GM12878 (cell line): ENCODE data around the gene NRBF2. TPM values are rescaled to one million over a fixed set of nuclear protein-coding genes. Genes with fewer than 3 reads are reported as not detected.
A peak's percentile ranks its signal among the peaks of the same experiment; 100 is the strongest.

Source experiments
- CHD2 ChIP-seq: IDR thresholded peaks from 2 replicates; pipeline ENCODE4 v1.6.1; 2011; ENCODE audit warnings: low read depth, low read length, improper control_type of control experiment, borderline replicate concordance
- DPF2 ChIP-seq: fragments of 450-650 bp; IDR thresholded peaks from 2 replicates; pipeline ENCODE4 v1.6.1; 2017; ENCODE audit warnings: mild to moderate bottlenecking
- ETV6 ChIP-seq, 2 experiments: fragments of 450-650 bp in 1 of 2; IDR thresholded peaks in 1 of 2; conservative IDR thresholded peaks in 1 of 2; 2 replicates each; pipeline ENCODE4 v1.6.1; 2014; ENCODE audit warnings: antibody characterized with exemption in 1 of 2, borderline replicate concordance in 1 of 2, low read depth in 1 of 2, mild to moderate bottlenecking in 1 of 2, moderate library complexity in 1 of 2
- EZH2 ChIP-seq: IDR thresholded peaks from 2 replicates; pipeline ENCODE4 v1.6.1; 2012; ENCODE audit warnings: low read depth, mild to moderate bottlenecking, control low read depth, inconsistent platforms, low read length, borderline replicate concordance; ENCODE audit not compliant: control insufficient read depth
- FOS ChIP-seq: IDR thresholded peaks from 3 replicates; pipeline ENCODE4 v1.6.1; 2011; ENCODE audit warnings: borderline replicate concordance; ENCODE audit not compliant: insufficient read length; ENCODE audit errors: extremely low read depth
- GATAD2B ChIP-seq: fragments of 450-650 bp; conservative IDR thresholded peaks from 2 replicates; pipeline ENCODE4 v1.6.1; 2017; ENCODE audit warnings: low read depth, mild to moderate bottlenecking, moderate library complexity
- HCFC1 ChIP-seq: fragments of 150-350 bp; IDR thresholded peaks from 2 replicates; pipeline ENCODE4 v1.6.1; 2014; ENCODE audit warnings: low read length
- IRF5 ChIP-seq: fragments of 450-650 bp; IDR thresholded peaks from 2 replicates; pipeline ENCODE4 v1.6.1; 2017; ENCODE audit warnings: borderline replicate concordance
- JUND ChIP-seq: IDR thresholded peaks from 2 replicates; pipeline ENCODE4 v1.6.1; 2012; ENCODE audit warnings: low read depth, mild to moderate bottlenecking, low read length, improper control_type of control experiment, moderate library complexity
- KDM1A ChIP-seq: fragments of 200-600 bp; sonication (generic); IDR thresholded peaks from 2 replicates; pipeline ENCODE4 v1.6.1; 2016; ENCODE audit warnings: borderline replicate concordance
- NR2F1 ChIP-seq: fragments of 450-650 bp; conservative IDR thresholded peaks from 2 replicates; pipeline ENCODE4 v1.6.1; 2017; ENCODE audit warnings: mild to moderate bottlenecking
- POLR2AphosphoS2 ChIP-seq: IDR thresholded peaks from 2 replicates; pipeline ENCODE4 v1.6.1; 2011; ENCODE audit warnings: low read depth, mild to moderate bottlenecking, low read length, improper control_type of control experiment, moderate library complexity
- POLR2AphosphoS5 ChIP-seq: IDR thresholded peaks from 2 replicates; pipeline ENCODE4 v1.6.1; 2011; ENCODE audit warnings: mild to moderate bottlenecking, low read length, inconsistent platforms
- REST ChIP-seq: IDR thresholded peaks from 2 replicates; pipeline ENCODE4 v1.6.1; 2012; ENCODE audit warnings: mild to moderate bottlenecking, low read depth, low read length
- SIN3A ChIP-seq: IDR thresholded peaks from 2 replicates; pipeline ENCODE4 v1.6.1; 2012; ENCODE audit warnings: low read depth, low read length, improper control_type of control experiment
- SUPT20H ChIP-seq: IDR thresholded peaks from 2 replicates; pipeline ENCODE4 v1.6.1; 2011; ENCODE audit warnings: low read depth, mild to moderate bottlenecking, low read length, moderate library complexity, borderline replicate concordance; ENCODE audit not compliant: control insufficient read depth
- USF1 ChIP-seq: IDR thresholded peaks from 2 replicates; pipeline ENCODE4 v1.6.1; 2011; ENCODE audit warnings: borderline replicate concordance, low read depth, mild to moderate bottlenecking, moderate library complexity, mixed read lengths, low read length; ENCODE audit not compliant: insufficient read depth; ENCODE audit errors: extremely low read length
- ZNF207 ChIP-seq: fragments of 450-650 bp; IDR thresholded peaks from 2 replicates; pipeline ENCODE4 v1.6.1; 2014; ENCODE audit warnings: antibody characterized with exemption, mild to moderate bottlenecking, borderline replicate concordance
- polyA plus RNA-seq, 11 experiments: library from polyadenylated mRNA; depleted of rRNA in 4 of 11; unstranded in 6 of 11; stranded (reverse) in 5 of 11; fragments of >200 nt; fragmentation: Nextera tagmentation in 4 of 11; fragmentation: Illumina TruSeq in 1 of 11; extraction: Ambion mirVana in 4 of 11; extraction: Trizol in 1 of 11; gene quantifications; 1 replicate in 1 of 11; 2 replicates in 10 of 11; pipeline versions ENCODE4 v1.2.1 to v1.2.3, GENCODE V29; 2011 to 2016; ENCODE audit warnings: inconsistent platforms in 2 of 11, missing spikeins in 2 of 11, low read depth in 1 of 11
- total RNA-seq, 4 experiments: library from RNA; depleted of rRNA in 3 of 4; stranded (reverse); fragments of >200 nt in 3 of 4; fragmentation: Illumina TruSeq in 1 of 4; extraction: Trizol in 1 of 4; gene quantifications; 2 replicates each; pipeline versions ENCODE4 v1.2.1 to v1.2.3, GENCODE V29; 2013 to 2021

NRBF2 gene
- total and polyA plus RNA-seq, 10 of the 15 experiments (the other 5 are each of a cell fraction or from before 2014, with no cell fraction given) = 17.8 to 39.8 (median 27.7) TPM

- no peak for TF ChIP-seq EZH2
- no peak for TF ChIP-seq KDM1A
- TF ChIP-seq USF1 = peak; percentile 87
- peak; percentile 68 for TF ChIP-seq IRF5
- TF ChIP-seq ETV6 (conservative IDR thresholded peaks at IDR 0.05 in 1 of 2, IDR thresholded peaks at IDR 0.05 in 1 of 2; ENCODE audit: borderline replicate concordance in 1 of 2, low read depth in 1 of 2) = peak in 1 of 2 experiments; percentile 74; a peak in 2 of 4 replicates
- TF ChIP-seq SUPT20H = no peak
- TF ChIP-seq SIN3A = peak; percentile 64
- TF ChIP-seq FOS = no peak
- TF ChIP-seq CHD2 = peak; percentile 99
- TF ChIP-seq POLR2AphosphoS5 = peak; percentile 99
- TF ChIP-seq REST = no peak
- TF ChIP-seq JUND = no peak
- TF ChIP-seq HCFC1 = peak; percentile 43; the same call in 1 of the 2 replicates
- TF ChIP-seq GATAD2B = peak; percentile 90; the same call in 1 of the 2 replicates
- 0 out of 2 replicates have a peak, but pooled peaks have one; percentile 52 for TF ChIP-seq NR2F1
- peak; percentile 97 for TF ChIP-seq POLR2AphosphoS2
- TF ChIP-seq ZNF207 = peak; percentile 82
- TF ChIP-seq DPF2 = peak; percentile 85
Observed at GRCh38 chr10:63133056-63133820, at the start of gene NRBF2 (continued).
